Esophagus muscularis mucosa (tissue), 4 donors: Measurements from ENCODE around the gene ENTR1.

Experiments used
- CTCF ChIP-seq, 3 experiments: fragments of 200-600 bp in 2 of 3; fragments of 450-650 bp in 1 of 3; sonication (generic) in 2 of 3; IDR thresholded peaks; one replicate each; pipeline ENCODE4 v1.5.1; 2017 to 2019; ENCODE audit warnings: antibody characterized with exemption in 3 of 3, mild to moderate bottlenecking in 2 of 3, moderate library complexity in 1 of 3
- EP300 ChIP-seq: sonication (generic); formaldehyde crosslinking; IDR thresholded peaks from one replicate; pipeline ENCODE4 v1.6.1; 2017; ENCODE audit warnings: antibody characterized with exemption
- POLR2AphosphoS5 ChIP-seq, 2 donors: sonication (generic); formaldehyde crosslinking; IDR thresholded peaks; one replicate each; pipeline ENCODE4 v1.6.1; 2017; ENCODE audit warnings: antibody characterized with exemption in 2 of 2

- TF ChIP-seq POLR2AphosphoS5 (IDR thresholded peaks at IDR 0.05) (no peak), CTCF (IDR thresholded peaks at IDR 0.05) (no peak), EP300 (no peak)
Measured at GRCh38 chr9:136433043-136433715, 22.8 kb upstream of the ENTR1 start.
